HG03575 (cell line): ENCODE results near the gene CTSZ.

ENCODE experiments used
- ATAC-seq: cut with Tn5 transposase; IDR thresholded peaks from one replicate; pipeline ENCODE4 v1.9.1; 2021; ENCODE audit not compliant: unreplicated experiment, insufficient number of reproducible peaks, low FRiP score; ENCODE audit errors: extremely low read depth

The CTSZ gene

GRCh38 chr20:59002874-59003399 is 4.1 kb downstream of the CTSZ start:
- ATAC-seq: no peak

- ATAC-seq: no peak
Measured at GRCh38 chr20:59002388-59002787, 4.7 kb downstream of the CTSZ start.

GRCh38 chr20:59001449-59002171 is 5.4 kb downstream of the CTSZ start:
- ATAC-seq: no peak

DNA sequence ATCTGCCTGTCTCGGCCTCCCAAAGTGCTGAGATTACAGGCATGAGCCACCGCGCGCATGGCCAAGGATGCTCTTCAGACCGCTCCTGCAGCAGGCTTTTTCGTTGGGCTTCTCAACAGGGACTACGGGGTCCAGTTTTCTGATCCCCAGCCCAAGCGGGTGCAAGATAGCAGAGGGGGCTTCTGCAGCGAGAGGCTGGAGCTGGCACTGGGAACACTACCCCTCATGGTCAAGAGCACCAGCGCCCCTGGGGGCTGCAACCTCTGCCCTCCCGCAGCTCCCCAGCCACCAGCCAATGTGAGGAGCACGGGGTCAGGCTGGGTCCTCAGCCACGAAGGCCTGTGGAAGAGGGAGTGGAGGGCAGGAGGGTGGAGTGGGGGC is 6.0 kb downstream of the CTSZ start:
- ATAC-seq: no peak

GRCh38 chr20:59000326-59000725 is 6.7 kb downstream of the CTSZ start:
- no peak for ATAC-seq

- ATAC-seq: no peak
Measured at GRCh38 chr20:58998656-58999055, 8.4 kb downstream of the CTSZ start.

DNA sequence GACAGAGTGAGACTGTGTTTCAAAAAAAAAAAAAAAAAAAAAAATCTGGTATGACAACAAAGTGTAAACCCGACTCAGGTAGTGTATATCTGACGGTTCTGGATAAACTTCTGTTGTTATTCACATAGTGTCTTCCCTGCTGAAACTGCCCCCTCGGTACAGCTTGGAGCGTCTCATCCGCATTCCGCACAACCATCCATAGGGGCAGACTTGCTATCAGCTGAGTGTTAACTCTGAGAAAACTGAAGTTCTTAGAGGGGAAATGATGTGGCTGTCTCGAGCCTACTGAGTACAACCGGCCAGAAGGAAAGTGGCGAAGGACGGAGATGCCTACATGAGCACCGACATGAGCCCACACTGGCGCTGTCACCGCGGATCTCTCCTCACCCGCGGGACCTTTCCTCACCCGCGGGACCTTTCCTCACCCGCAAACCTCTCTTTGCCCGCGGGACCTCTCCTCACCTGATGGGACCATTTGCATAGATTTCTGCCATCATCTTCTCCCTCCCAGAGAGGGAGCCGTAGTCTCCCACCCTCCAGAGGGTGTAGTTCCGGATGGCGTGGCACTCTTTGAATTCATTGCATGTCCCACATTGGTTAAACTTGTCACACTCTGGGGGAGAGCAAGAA is 9.8 kb downstream of the CTSZ start:
- ATAC-seq: no peak

GRCh38 chr20:58996226-58996611 is 10.8 kb downstream of the CTSZ start:
- ATAC-seq: no peak

- ATAC-seq: no peak
Measured at GRCh38 chr20:58995461-58996225, 11.4 kb downstream of the CTSZ start.

- no peak for ATAC-seq
Measured at GRCh38 chr20:58994390-58995159, 12.5 kb downstream of the CTSZ start.

GRCh38 chr20:58993332-58994248 is 13.5 kb downstream of the CTSZ start:
- no peak for ATAC-seq

DNA sequence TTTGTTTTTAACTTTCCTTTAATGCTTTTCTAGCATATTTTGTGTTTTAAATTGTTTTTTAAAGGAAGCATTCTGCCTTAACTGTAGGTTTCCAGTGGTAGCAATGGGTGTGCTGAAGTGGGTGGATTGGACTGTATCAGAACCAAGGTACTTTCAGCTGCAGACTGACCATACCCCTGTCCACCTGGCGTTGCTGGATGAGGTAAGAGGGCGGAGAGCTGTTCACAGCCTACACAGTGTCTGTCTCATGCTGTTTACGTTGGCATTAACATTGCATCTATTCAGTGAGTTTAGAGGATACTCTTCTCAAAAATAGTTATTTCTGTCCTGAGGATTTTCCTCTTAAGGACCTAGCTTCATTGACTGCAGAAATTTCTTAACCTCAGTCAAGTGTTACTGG is 14.1 kb downstream of the CTSZ start:
- ATAC-seq: no peak

DNA sequence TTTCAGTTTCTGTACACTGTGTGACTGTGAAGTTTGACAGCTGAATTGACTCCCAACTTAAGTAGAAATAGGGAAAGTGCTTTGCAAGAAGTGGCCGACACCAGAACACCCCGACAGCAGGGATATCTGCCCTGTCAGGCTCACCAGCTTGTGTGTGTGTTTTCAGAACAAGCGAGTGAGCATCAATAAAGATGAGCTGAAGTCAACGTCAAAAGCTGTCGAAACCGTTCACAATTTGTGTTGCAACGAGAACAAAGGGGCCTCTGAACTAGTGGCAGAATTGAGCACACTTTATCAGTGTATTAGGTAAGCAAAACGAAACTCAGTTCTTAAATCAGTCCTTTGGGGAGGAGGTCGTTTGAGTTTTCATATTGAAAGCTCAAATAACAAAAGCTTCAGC is 15.3 kb downstream of the CTSZ start:
- no peak for ATAC-seq

GRCh38 chr20:58990651-58991445 is 16.2 kb downstream of the CTSZ start:
- ATAC-seq: no peak

GRCh38 chr20:58989196-58989595 is 17.9 kb downstream of the CTSZ start:
- ATAC-seq: no peak

DNA sequence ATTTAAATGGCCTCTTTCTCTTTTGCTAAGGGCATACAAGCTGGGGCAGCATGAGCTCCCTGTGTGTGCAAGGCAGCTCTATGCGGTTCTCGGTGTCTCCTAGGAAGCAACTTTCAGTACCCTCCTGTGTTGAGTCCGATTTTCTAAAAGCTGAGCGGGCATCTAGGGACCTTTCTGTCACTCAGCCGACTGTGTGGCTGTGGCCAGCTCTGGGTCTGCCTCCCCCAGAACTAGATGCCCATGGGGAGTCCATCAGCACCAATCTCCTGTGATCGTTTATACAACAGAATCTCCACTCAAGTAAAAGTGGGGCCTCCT is 18.5 kb downstream of the CTSZ start:
- no peak for ATAC-seq

DNA sequence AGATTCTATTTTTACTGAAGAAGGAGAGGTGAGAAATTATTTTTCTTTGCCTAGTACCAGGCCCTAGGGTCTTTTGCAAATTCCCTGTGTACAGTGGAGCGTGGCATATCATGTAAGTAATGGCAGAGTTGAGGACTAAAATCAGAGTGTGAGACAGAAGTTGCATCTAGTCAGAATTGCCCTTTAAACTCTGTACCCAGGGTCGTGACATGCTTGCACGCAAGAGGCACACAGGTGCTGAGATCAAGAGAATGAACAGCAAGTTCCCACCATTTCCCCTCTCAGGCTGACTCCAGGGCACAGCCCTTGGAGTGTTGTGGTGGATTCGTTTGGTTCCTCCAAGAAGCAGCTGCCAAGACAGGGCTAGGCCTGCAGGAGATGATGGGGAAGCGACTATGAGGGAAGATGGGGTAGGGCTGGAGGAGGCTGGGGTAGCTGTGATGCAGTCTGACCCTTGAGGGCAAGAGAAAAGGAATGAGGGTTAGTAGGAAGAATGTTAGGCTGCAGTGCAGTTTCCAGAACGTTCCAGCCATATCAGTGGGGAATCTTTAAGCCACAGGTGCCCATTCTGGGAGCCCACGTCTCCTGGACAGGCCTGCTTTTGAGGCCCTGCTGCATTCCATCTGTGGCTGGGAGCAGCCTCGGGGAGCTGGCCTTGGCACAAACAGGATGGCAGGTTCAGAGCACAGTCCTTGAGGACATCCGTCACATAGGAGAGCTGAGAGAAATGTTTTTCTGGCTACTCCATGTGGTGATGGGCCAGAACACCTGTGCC is 19.1 kb downstream of the CTSZ start:
- ATAC-seq: no peak
